Chondrocyte (in vitro differentiated cells): ENCODE results near the gene TNFRSF14. TPM values are rescaled to one million over a fixed set of nuclear protein-coding genes. Genes with fewer than 3 reads are reported as not detected.
A peak's percentile ranks its signal among the peaks of the same experiment; 100 is the strongest.

ENCODE experiments used
- DNase-seq: peaks from one replicate; pipeline ENCODE4 v3.0.0; 2021; ENCODE audit warnings: mixed read lengths, low spot score
- H3K27ac Mint-ChIP-seq: one replicate; pipeline ENCODE4 v1.8.0; 2021; ENCODE audit warnings: mild to moderate bottlenecking, moderate library complexity, mixed read lengths; ENCODE audit not compliant: unreplicated experiment
- H3K27me3 Mint-ChIP-seq: 2 replicates; pipeline ENCODE4 v1.8.0; 2021; ENCODE audit warnings: low read depth, mixed read lengths
- H3K36me3 Mint-ChIP-seq: 2 replicates; pipeline ENCODE4 v1.8.0; 2021; ENCODE audit warnings: low read depth, mixed read lengths
- H3K4me1 Mint-ChIP-seq: 2 replicates; pipeline ENCODE4 v1.8.0; 2021; ENCODE audit warnings: low read depth, mild to moderate bottlenecking, mixed read lengths
- H3K4me3 Mint-ChIP-seq: one replicate; pipeline ENCODE4 v1.8.0; 2021; ENCODE audit warnings: mild to moderate bottlenecking, moderate library complexity, mixed read lengths; ENCODE audit not compliant: unreplicated experiment
- H3K9me3 Mint-ChIP-seq: 2 replicates; pipeline ENCODE4 v1.8.0; 2021; ENCODE audit warnings: low read depth, mixed read lengths
- total RNA-seq: library from RNA; stranded (reverse); gene quantifications from 3 replicates; pipeline ENCODE4 v1.2.1, GENCODE V29; 2021
- TF ChIP-seq, protein P1 (sequence below): fragments of 200-600 bp; sonication (generic); IDR thresholded peaks from 2 replicates; pipeline ENCODE4 v1.5.0; 2021; ENCODE audit warnings: antibody characterized with exemption, mild to moderate bottlenecking, moderate library complexity

The TNFRSF14 gene
- total RNA-seq, 1 donor from 2014 or later = 0.95 TPM

GRCh38 chr1:2543543-2544092 is 12.6 kb upstream of the TNFRSF14 start:
- Mint-ChIP-seq H3K27me3 (no peaks in the 10 kb centered on the region), H3K9me3 (no peaks in the 10 kb centered on the region), H3K4me3 (no peak overlapping the region), H3K36me3 (no peaks in the 10 kb centered on the region), H3K4me1 (peaks cover 6% of the 10 kb centered on the region), H3K27ac (no peak overlapping the region)
- DNase-seq = no peak
- TF ChIP-seq, protein P1, sequence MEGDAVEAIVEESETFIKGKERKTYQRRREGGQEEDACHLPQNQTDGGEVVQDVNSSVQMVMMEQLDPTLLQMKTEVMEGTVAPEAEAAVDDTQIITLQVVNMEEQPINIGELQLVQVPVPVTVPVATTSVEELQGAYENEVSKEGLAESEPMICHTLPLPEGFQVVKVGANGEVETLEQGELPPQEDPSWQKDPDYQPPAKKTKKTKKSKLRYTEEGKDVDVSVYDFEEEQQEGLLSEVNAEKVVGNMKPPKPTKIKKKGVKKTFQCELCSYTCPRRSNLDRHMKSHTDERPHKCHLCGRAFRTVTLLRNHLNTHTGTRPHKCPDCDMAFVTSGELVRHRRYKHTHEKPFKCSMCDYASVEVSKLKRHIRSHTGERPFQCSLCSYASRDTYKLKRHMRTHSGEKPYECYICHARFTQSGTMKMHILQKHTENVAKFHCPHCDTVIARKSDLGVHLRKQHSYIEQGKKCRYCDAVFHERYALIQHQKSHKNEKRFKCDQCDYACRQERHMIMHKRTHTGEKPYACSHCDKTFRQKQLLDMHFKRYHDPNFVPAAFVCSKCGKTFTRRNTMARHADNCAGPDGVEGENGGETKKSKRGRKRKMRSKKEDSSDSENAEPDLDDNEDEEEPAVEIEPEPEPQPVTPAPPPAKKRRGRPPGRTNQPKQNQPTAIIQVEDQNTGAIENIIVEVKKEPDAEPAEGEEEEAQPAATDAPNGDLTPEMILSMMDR = no peak

GRCh38 chr1:2544093-2544874 is 11.9 kb upstream of the TNFRSF14 start:
- TF ChIP-seq, protein P1 = no peak
- no peak for DNase-seq
- Mint-ChIP-seq H3K27me3 (no peaks in the 10 kb centered on the region), H3K4me3 (no peak overlapping the region), H3K9me3 (no peaks in the 10 kb centered on the region), H3K4me1 (peaks cover 6% of the 10 kb centered on the region), H3K27ac (no peak overlapping the region), H3K36me3 (no peaks in the 10 kb centered on the region)

DNA sequence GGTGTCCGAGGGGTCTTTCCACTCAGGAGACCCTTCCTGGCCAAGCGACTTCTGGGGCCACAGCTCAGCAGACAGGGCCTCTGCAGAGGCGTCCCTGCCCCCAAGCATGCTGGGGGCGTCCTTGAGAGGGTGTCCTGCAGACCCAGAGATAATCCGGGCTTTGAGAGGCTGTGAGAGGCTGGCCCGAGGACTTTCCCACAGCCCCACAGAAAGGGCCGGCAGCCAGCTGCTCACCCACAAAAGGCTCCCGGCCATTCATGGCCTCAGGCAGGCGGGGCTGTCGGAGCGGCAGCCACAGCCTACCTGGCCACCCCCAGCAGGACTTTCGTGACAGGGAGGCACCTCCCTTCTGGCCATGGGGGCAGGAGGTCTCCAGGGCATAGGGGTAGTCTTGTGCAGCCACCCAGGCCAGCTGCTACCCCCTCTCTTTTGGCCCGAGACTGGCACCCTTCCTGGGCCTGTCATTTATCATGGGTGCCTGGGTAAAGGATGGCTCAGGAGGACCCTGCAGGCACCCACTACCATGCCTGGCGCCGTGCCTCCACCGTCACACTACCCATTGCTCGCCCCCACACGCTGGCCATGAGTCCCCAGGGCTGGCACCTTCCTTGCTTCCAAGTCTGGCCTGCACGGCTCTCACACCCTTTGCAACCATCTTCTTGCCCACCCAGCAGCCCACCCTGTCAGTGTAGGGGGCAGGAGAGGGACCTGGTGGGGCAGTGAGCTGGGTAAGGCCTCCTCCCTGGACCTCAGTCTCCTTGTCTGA is 11.1 kb upstream of the TNFRSF14 start:
- H3K36me3 Mint-ChIP-seq = no peaks in the 10 kb centered on the region
- peaks cover 6% of the 10 kb centered on the region for H3K4me1 Mint-ChIP-seq
- H3K27me3 Mint-ChIP-seq = no peaks in the 10 kb centered on the region
- H3K27ac Mint-ChIP-seq = peak overlapping the region; percentile 12
- no peaks in the 10 kb centered on the region for H3K9me3 Mint-ChIP-seq
- no peak for DNase-seq
- no peak overlapping the region for H3K4me3 Mint-ChIP-seq
- TF ChIP-seq, protein P1 = no peak

GRCh38 chr1:2545754-2546514 is 10.2 kb upstream of the TNFRSF14 start:
- no peaks in the 10 kb centered on the region for H3K36me3 Mint-ChIP-seq
- DNase-seq = no peak
- TF ChIP-seq, protein P1 = no peak
- peak overlapping the region; percentile 12 for H3K27ac Mint-ChIP-seq
- H3K9me3 Mint-ChIP-seq = no peaks in the 10 kb centered on the region
- H3K4me1 Mint-ChIP-seq = peaks cover 6% of the 10 kb centered on the region
- no peak overlapping the region for H3K4me3 Mint-ChIP-seq
- H3K27me3 Mint-ChIP-seq = no peaks in the 10 kb centered on the region
